HL-60/S4 treated with retinoic acid at 250 ng/mL for 4 days and 3 days (cell line): ENCODE measurements around the gene HAPSTR1.

Source experiments
- in situ Hi-C: fragments of 300-500 bp; cut with MboI; formaldehyde crosslinking; loops from 2 replicates; pipeline ENCODE4 v1.7.0; 2022; ENCODE audit warnings: low sequenced_read_pairs

Gene HAPSTR1

DNA sequence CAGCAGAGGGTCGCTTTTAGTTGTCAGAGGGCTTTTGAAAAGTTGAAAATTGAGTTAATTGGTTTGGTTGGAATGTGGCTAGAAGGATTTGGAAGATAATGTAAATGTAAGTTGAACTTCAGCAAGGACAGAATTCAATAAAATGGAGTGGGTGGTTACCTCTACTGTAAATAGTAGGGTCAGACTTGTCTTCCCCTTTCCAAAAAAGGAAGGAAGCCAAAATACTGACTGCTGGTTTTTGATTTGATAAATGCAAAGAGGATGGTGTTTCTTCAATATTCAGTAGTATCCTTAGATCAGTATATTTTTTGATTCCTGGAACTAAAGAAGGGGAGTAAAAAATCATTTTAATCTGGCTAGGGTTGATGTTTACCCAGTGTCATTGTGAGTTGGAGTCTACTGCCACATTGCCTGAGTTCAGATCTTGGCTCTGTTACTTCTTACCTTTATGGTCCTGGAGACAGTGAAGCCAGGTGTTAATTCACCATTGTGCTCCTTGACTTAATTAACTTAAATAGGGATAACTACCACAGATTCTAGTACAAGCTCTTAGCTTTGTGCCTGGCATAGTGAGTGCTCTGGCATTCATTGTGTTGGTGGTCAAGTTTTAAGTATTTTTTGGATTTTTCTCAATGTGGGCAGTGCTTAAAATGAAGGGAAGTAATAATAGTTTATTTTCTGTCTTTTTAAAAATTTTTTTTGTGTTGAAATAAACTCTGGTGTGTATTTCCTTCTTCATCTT, 4.4 kb downstream of the HAPSTR1 start:
- in situ Hi-C loops, result no loop called here

DNA sequence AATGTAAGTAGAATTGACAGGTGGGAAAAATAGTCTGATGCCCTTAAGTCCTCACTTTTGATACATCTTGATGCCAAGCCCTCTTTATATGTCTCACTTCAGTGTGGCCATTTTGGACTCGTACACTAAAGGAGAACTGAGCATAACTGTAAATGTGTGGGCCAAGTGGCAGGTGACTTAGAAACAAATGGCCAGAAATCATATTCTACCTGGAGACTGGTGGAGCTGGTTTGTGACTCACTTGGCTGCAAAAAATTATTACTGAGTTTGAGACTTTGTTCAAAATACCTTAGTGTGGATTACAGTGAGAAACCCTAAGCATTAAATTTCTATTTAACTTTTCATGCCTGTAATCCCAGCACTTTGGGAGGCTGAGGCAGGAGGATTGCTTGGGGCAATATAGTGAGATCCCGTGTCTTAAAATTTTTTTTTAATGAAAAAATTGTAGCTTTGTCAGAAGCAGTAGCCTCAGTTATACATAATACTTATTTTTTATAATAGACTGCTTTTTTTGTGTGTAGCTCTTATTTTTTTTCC, 5.0 kb downstream of the HAPSTR1 start:
- in situ Hi-C loops, result no loop called here

DNA sequence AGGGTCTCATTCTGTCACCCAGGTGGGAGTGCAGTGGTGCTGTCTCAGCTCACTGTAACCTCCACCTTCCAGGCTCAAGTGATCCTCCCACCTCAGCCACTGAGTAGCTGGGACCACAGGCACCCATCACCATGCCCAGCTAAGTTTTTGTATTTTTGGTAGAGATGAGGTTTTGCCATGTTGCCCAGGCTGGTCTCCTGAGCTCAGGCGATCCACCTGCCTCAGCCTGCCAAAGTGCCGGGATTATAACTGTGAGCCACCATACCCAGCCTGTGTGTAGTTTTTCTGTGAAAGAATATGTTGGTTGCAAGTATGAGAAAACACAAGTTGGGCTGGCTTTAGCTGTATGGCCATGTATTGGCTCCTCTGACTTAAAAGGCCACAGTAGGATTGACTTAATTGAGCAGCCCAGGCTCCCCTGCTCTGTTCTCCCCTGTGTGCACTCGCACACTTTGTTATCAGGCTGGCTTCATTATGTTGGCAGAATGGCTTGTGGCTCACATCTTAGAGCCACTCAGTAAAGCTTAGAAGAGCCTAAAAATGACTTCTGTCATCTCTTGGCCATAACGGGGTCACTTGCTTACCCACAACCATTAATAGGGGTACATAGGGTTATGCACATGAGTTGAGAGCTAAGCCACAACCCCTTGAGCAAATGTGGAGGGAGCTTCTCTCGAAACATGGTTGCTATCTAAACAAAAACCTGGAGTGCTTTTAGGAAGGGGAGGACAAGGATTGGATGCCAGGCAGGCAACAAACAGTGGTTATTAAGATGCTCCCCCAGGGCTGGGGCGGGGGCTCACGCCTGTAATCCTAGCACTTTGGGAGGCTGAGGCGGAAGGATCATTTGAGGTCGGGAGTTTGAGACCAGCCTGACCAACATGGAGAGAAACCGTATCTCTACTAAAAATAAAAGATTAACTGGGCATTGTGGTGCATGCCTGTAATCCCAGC, 6.1 kb downstream of the HAPSTR1 start:
- in situ Hi-C loops, result no loop called here

DNA sequence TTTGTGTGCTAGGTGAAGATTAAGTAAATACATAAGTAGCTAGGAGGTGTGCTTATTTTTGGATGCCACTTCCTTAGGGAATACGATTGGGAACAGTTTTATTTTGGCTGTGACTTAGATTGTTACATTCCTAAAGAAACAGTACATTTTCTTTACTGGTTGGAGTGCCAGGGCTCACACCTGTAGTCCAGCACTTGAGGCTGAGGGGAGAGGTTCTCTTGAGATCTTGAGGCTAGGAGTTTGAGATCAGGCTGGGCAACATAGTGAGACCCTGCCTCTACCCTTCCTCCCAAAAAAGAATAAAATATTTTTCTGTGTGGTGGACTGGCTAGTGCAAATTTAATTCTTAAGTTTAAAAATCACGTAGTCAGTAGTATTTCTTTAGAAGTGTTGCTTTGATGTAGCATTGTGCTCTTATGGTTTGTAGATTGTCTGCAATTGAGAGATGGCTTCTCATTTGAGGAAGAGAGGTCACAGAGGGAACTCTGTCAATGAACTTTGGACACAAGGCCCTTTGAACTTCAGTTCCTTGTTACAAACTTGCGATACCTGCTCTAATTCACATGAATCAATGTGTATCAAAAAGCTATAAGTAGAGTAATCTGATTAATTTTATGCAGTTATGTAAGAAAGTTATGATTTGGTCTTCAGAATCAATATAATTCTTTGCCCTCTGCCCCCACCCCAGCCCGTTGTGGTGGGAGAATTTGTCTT, 7.1 kb downstream of the HAPSTR1 start:
- in situ Hi-C loops, result no loop called here

DNA sequence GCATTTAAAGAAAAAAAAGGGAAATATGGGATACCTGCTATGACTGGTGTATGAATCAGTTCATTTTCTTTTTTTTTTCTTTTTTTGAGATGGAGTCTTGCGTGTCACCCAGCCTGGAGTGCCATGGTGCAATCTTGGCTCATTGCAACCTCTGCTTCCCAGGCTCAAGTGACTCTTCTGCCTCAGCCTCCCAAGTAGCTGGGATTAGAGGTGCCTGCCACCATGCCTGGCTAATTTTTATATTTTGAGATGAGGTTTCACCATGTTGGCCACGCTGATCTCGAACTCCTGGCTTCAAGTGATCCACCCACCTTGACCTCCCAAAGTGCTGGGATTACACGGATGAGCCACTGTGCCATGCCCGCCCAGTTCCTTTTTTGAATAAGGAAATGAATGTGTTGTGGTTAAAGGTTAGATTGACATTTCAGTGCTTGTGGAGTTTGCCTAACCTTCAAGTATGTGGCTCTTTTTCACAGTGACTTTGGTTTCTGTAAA, 7.7 kb downstream of the HAPSTR1 start:
- in situ Hi-C loops, result no loop called here

DNA sequence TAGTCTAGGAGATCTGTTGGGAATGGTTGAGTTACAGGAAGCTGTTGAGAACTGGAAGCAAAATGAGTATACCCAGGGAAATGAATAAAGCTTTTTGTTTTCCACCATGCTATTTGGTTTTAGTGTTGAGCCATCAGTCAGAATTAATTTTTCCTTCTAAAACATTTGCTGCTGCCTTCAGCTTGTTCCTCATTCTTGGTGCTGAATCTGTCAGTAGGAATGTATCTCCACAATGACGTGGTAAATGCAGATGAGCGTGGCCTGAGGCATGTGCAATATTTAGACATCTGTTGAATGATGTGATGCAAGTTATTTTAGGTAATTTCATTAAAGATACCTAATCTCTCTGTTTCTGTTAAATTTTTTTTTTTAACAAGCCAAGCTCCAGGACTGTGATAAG, 10.9 kb downstream of the HAPSTR1 start:
- in situ Hi-C loops, result no loop called here

DNA sequence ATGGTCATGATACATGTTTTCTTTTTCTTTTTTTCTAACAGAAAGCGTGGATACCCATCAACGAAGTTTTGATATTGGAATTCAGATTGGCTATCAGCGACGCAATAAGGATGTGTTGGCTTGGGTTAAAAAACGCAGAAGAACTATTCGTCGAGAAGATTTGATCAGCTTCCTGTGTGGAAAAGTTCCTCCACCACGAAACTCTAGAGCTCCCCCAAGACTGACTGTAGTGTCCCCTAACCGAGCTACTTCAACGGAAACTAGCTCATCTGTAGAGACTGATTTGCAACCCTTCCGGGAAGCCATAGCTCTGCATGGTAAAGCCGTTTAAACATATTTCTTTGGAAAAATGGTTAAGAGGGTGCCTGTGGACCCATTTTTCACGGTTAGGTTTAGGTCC, 11.5 kb downstream of the HAPSTR1 start:
- in situ Hi-C loops, result no loop called here

DNA sequence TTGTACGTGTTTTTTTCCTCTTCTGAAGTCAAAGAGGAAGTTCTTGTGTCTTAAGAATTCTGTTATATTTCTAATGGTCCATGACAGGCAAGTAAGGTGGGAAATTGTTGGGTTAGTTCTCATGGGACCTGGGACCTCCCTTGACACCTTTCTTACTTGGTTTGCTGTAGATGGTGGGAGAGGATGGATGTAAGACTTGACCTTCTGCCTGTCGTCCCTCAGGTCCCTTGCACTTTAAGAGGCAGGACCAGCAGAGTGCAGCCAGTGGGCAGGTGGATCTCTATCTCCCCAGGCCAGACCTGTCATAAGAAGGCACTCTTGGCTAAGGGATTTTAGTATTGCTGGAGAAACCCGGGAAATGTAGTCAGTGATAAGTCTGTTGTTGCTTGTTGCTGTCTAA, 12.1 kb downstream of the HAPSTR1 start:
- in situ Hi-C loops, result no loop called here

DNA sequence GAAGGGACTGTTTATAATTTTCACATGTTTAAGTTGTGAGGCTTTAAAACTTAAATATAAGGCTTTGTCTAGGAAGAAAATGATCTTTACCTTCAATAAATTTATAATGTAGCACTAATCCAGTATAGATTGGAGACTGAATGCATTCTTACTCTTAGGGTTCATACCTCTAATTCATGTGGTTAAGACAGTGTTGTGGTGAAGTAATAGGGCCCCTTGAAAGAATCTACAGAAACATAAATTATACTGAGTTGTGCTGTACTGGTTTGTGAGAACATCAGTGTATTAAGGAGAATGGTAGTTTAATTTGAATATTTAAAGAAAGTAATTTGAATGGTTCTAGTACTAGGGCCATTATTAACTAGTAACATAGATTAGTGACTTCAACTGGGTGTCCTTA, 13.7 kb downstream of the HAPSTR1 start:
- in situ Hi-C loops, result no loop called here

DNA sequence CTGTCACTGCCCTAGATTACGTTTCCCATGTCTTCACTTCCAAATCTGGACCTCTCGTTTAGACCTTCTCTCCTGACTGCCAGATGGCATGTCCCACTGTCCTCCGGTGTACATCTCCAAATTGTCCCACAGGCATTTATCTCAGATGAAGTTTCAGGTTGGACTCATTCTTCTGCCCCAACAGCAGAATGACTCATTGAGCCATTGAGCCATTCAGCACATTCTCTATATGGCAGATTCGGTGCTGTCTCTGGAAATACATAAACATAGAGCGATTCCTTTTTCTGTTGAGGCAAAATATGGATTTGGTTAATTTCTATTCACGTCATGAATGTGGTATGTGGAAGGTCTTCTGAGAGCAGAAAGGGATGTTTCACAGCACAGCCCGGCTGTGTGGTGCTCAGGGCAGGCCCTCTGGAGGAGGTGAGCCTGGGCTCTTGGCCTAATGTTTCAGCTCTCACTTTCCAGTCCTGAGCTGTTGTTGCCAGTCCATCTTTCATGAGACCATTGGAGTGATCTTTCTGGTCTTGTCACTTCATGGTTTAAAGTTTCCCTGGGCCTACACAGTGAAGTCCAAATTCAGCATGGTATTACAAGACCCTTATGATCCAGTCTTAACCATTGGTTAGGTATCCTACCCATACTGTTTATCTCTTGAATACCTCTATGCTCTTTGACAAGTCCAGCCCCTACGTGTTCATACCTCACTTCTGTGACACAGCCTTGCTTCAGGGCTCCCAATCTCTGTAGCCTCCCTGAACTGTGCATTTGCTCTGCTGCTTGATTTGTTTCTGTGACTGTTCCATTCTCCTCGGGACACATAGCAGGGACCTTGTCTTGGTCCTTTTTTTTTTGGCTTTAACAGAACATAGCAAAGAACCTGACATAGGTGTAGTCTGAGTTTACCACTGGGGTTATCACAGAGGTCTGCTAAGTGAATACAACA, 15.9 kb downstream of the HAPSTR1 start:
- in situ Hi-C loops, result no loop called here

DNA sequence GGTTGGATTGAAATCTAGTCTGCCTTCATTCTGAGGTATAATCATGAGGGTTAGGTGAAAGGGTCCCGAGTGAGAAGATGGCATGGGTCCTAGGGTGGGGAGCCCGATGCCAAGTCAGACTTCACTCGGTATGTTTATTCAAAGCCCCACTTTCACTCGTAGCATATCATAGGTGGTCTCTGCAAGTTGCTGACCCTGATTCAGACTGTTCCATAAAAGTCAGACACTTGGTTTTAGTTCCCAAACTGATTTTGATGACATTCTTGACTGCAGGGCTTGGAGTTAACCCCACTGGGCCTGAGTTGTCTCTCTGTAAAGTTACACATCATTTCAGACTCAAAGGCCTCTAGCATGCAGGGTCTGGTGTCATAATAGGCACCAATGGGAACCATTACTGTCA, 17.8 kb downstream of the HAPSTR1 start:
- in situ Hi-C loops, result no loop called here

DNA sequence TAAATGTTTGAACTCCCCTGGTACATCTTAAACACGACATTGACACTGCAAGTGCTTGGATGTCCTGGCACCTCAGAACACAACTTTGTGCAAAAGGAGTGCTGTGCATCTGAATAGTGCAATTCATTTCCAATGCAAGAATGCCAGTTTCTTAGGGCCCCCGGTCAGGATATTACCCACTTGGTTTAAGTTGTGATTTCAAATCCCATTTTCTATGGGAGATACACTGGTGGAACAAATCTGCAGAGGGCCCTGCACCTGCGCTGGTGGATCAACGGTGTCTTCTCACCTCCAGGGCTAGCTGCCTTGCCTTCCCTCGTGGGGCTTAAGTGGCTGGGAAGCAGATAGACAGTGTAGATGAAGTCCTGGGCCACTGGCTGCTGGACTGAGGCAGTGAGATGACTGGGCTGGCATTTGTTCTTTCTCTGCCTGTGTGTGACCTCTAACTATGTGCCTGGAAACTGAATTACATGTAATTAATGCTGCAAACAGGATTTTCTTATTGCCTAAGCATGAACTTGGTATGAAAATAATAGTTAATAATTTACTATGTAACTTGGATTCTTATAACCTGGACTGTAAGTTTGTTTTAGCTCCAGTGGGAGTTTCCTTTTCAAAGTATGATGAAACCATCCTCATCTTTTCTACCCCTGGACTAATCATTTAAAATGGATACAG, 20.9 kb downstream of the HAPSTR1 start:
- in situ Hi-C loops, result no loop called here

DNA sequence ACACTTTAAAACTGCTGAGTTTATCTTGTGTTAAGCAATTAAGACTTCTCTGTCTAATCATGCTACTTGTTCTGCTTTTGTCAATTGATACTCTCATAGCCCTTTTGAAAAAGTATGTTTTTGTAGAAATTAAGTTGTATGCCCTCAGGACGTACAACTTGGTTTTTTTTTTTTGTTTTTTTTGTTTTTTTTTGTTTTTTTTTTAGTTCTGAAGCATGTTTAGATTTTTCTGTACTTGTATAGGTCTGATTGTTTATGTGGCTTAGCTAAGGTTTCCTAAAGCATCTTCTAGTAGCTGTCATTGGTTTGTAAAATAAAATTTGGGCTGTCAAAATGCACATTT, 21.4 kb downstream of the HAPSTR1 start:
- in situ Hi-C loops, result no loop called here

DNA sequence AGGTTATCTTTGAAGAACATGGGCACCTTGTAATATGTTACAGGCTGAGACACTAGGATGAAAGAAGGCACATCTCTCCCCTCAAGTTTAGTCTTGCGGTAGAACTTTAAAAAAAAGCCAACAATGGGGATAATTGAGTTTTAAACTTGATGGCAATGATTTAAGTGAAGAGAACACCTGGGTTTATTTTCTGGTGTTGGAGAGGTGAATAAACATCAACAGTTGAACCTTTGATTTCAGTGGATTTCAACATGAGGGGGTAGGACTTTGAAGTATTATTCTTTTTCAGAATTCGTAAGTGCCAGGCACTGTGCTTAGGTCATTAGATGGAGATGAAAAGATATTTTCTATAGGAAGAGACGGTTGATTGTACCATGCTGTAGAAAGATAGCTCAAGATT, 22.3 kb downstream of the HAPSTR1 start:
- in situ Hi-C loops, result no loop called here

DNA sequence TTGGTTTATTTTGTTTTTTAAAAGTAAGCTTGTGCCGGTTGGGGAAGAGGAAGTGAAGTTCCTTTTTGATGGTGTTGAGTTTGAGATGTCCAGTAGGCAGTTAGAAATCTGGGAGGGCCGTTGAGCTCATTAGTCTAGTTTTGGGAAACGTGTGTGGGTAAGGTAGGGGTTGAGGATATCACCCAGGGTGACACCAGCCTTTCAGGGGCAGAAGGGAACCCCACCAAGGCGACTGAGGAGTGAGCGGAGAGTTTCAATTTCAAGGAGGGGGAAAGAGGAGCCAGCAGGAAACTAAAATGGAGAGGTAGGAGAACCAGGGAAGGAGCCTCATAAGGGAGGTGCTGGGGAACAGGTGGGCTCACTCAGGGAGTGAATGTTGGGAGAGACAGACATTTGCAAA, 22.7 kb downstream of the HAPSTR1 start:
- in situ Hi-C loops, result no loop called here

DNA sequence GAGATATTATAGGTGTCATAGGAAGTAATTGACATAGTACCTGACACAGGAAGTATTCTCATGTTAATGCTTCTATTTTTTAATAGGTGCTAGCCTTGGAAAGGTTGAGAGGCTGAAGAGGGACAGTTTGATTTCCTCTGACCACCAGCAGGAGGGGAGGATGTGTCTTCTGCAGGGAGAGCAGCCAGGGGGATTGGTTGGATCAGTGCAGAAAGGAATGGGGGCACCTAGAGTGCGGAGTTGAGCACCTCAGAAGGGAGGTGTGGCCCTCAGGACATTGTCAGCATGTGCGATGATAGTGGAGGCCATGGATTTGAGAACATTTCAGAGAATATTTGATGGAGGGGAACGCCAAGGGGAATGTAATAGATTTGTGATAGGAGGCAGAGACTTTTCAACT, 23.4 kb downstream of the HAPSTR1 start:
- in situ Hi-C loops, result no loop called here

DNA sequence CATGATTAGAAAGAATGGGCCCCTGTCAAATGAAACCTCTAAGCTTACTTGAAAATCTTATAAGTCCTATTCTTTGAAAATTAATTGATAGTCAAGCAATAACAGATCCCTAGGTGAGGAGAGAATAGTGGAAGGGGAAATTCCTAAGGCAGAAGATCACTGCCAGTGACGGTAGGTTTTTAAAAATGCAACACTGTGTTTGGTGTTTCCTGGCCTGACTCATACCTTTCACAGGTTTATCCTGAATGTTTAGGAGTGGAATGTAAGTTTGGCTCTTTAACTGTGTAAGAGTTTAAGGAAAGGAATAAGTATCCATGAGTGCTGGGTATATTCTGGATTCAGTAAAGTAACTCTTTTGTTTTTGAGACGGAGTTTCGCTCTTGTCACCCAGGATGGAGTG, 23.8 kb downstream of the HAPSTR1 start:
- in situ Hi-C loops, result no loop called here

DNA sequence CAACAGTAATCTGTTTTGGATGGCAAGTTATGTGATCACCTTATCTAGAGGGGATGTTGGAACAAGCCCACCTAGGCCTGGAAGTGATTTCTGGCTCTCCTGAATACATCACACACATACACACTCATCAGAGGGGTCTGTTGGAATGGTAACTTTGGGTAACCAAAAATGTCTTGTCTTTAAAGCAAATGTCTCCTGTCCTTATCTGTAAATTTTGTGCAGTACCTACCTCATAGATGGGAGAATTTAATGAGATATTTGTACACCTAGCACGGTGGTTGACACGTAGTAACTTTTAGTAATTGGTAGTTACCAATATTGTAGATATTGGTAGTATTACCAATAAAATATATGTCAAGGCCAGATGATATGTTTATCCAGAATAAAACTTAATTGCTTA, 24.7 kb downstream of the HAPSTR1 start:
- in situ Hi-C loops, result no loop called here

DNA sequence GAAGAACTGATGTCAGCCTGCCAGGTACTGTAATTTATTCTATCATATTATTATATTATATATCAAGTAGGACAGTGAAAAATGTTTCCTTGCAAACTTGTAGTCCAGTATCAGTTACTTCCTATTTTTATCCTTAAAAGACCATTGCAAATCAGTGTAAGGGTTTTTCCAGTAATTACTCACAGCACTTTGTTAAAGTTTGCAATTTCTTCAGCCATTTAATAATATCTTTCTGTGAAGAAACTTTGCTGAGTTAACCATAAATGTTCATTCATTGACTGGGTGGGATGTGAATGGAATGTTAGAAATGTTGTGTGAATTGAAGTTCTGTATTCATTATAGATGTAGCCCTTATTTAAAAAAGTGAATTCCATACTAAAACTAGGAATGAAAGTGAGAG, 26.7 kb downstream of the HAPSTR1 start:
- in situ Hi-C loops, result no loop called here

DNA sequence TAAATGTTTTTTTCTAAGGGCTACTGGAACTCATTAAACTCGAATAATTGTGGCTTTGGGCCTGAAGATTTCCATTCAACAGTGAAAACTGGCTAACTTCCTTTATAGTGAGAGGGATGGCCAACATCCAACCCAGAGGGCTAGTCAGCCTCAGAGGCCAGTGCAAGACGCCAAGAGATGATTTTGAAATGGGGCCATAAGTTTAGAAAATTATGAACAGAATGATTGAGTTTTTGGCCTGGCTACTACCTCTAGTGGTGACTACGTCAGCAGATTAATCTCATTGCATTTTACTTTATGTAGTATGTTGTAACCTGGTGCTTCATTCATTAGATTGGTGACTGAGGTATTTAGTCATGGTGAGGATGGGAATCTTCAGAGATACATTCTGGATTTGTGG, 28.4 kb downstream of the HAPSTR1 start:
- in situ Hi-C loops, result no loop called here
